ENCODE results near the gene KCNAB2.

- TF ChIP-seq CTCF (conservative IDR thresholded peaks at IDR 0.05; ENCODE audit: low read depth, low read length) (no peak), EZH2 (IDR thresholded peaks at IDR 0.05; ENCODE audit: low read length, unreplicated experiment) (no peak)
These were observed 16.3 kb upstream of the KCNAB2 start for GRCh38 chr1:6029351-6029750.
